ENCODE data around the gene SPTLC1.
A peak's percentile ranks its signal among the peaks of the same experiment; 100 is the strongest.
"Not testable (repeated sequence)": the region's sequence is repeated elsewhere in the genome, so short reads cannot be mapped to it uniquely, and the experiment has no call there.

The SPTLC1 gene

GRCh38 chr9:92147030-92147851 lies 32.0 kb upstream of the SPTLC1 start:
- TF ChIP-seq ELF4 (IDR thresholded peaks at IDR 0.05) (no peak), L3MBTL2 (conservative IDR thresholded peaks at IDR 0.05) (peak; percentile 43; the same call in 1 of the 2 replicates)
- POLR2A ChIA-PET, result interaction anchor here (1.2 kb wide), 1 partner anchor 95 kb away, joined by 3 read pairs; no protein-coding TSS in a partner anchor
- peak; percentile 29 for DNase-seq (ENCODE audit: extremely low spot score)

GRCh38 chr9:92146610-92147009 lies 31.4 kb upstream of the SPTLC1 start:
- TF ChIP-seq FOXM1 (IDR thresholded peaks at IDR 0.05; ENCODE audit: borderline replicate concordance) (no peak), ZNF384 (IDR thresholded peaks at IDR 0.05) (no peak), SP1 (IDR thresholded peaks at IDR 0.05) (no peak), LEF1 (IDR thresholded peaks at IDR 0.05; ENCODE audit: borderline replicate concordance) (no peak), ELF4 (IDR thresholded peaks at IDR 0.05) (no peak), CTBP1 (IDR thresholded peaks at IDR 0.05; ENCODE audit: borderline replicate concordance) (no peak), ARNT (IDR thresholded peaks at IDR 0.05) (no peak), TARDBP (IDR thresholded peaks at IDR 0.05) (no peak), NFRKB (IDR thresholded peaks at IDR 0.05) (no peak), FOXA1 (IDR thresholded peaks at IDR 0.05) (no peak)
- ChIA-PET CTCF (interaction anchor here (1.8 kb wide), 1 partner anchor 7 kb away, joined by 12 read pairs; no protein-coding TSS in a partner anchor), POLR2A (no interaction called here)
- DNase-seq (ENCODE audit: extremely low spot score), result no peak

More at GRCh38 chr9:92147030-92147851, 32.0 kb upstream of the SPTLC1 start:
- CTCF ChIA-PET, result interaction anchor here (1.8 kb wide), 1 partner anchor 8 kb away, joined by 12 read pairs; no protein-coding TSS in a partner anchor

- POLR2A ChIA-PET; CTCF ChIA-PET; DNase-seq (ENCODE audit: extremely low spot score): not testable (repeated sequence)
These were observed 30.6 kb upstream of the SPTLC1 start for GRCh38 chr9:92145784-92146183.

GRCh38 chr9:92142329-92142728 lies 27.1 kb upstream of the SPTLC1 start:
- POLR2A ChIA-PET, result no interaction called here
- no peak for TF ChIP-seq ELF4 (IDR thresholded peaks at IDR 0.05)
- no peak for TF ChIP-seq TARDBP (IDR thresholded peaks at IDR 0.05)
- no peak for TF ChIP-seq NFRKB (IDR thresholded peaks at IDR 0.05)
- no peak for TF ChIP-seq ZNF384 (IDR thresholded peaks at IDR 0.05)
- TF ChIP-seq L3MBTL2 (conservative IDR thresholded peaks at IDR 0.05), result no peak
- no peak for TF ChIP-seq FOXA1 (IDR thresholded peaks at IDR 0.05)
- TF ChIP-seq FOXK2 (IDR thresholded peaks at IDR 0.05), result no peak
- no peak for DNase-seq (ENCODE audit: extremely low spot score)
- CTCF ChIA-PET, result interaction anchor here (0.8 kb wide), 1 partner anchor 12 kb away, joined by 3 read pairs; no protein-coding TSS in a partner anchor

GRCh38 chr9:92141144-92142129 lies 26.2 kb upstream of the SPTLC1 start:
- CTCF ChIA-PET, result interaction anchor here (0.6 to 1.3 kb wide), 7 partner anchors 12 to 102 kb away, joined by 3 to 6 read pairs (median 3); no protein-coding TSS in a partner anchor
- POLR2A ChIA-PET, result no interaction called here
- no peak for DNase-seq (ENCODE audit: extremely low spot score)
- TF ChIP-seq ELF4 (IDR thresholded peaks at IDR 0.05), result no peak
- TF ChIP-seq BHLHE40 (IDR thresholded peaks at IDR 0.05; ENCODE audit: borderline replicate concordance), result no peak
- TF ChIP-seq ARNT (IDR thresholded peaks at IDR 0.05), result no peak
- TF ChIP-seq SP1 (IDR thresholded peaks at IDR 0.05), result no peak
- no peak for TF ChIP-seq TARDBP (IDR thresholded peaks at IDR 0.05)
- TF ChIP-seq CTBP1 (IDR thresholded peaks at IDR 0.05; ENCODE audit: borderline replicate concordance), result no peak
- TF ChIP-seq ZNF384 (IDR thresholded peaks at IDR 0.05), result no peak
- no peak for TF ChIP-seq PKNOX1 (IDR thresholded peaks at IDR 0.05)
- TF ChIP-seq FOXK2 (IDR thresholded peaks at IDR 0.05), result no peak
- no peak for TF ChIP-seq HDGF (IDR thresholded peaks at IDR 0.05; ENCODE audit: borderline replicate concordance)
- TF ChIP-seq LEF1 (IDR thresholded peaks at IDR 0.05; ENCODE audit: borderline replicate concordance), result no peak
- no peak for TF ChIP-seq FOXA1 (IDR thresholded peaks at IDR 0.05)
- no peak for TF ChIP-seq NFRKB (IDR thresholded peaks at IDR 0.05)
- TF ChIP-seq FOXM1 (IDR thresholded peaks at IDR 0.05; ENCODE audit: borderline replicate concordance), result no peak
- TF ChIP-seq L3MBTL2 (conservative IDR thresholded peaks at IDR 0.05), result no peak
- TF ChIP-seq SUZ12 (IDR thresholded peaks at IDR 0.05), result no peak

- ChIA-PET CTCF (interaction anchor here (0.6 to 2.4 kb wide), 14 partner anchors 7 to 650 kb away, joined by 3 to 12 read pairs (median 3); no protein-coding TSS in a partner anchor), POLR2A (no interaction called here)
- no peak for TF ChIP-seq NFRKB (IDR thresholded peaks at IDR 0.05)
- no peak for TF ChIP-seq TARDBP (IDR thresholded peaks at IDR 0.05)
- TF ChIP-seq BHLHE40 (IDR thresholded peaks at IDR 0.05; ENCODE audit: borderline replicate concordance), result no peak
- no peak for TF ChIP-seq HDGF (IDR thresholded peaks at IDR 0.05; ENCODE audit: borderline replicate concordance)
- TF ChIP-seq LEF1 (IDR thresholded peaks at IDR 0.05; ENCODE audit: borderline replicate concordance), result no peak
- no peak for TF ChIP-seq CTBP1 (IDR thresholded peaks at IDR 0.05; ENCODE audit: borderline replicate concordance)
- TF ChIP-seq ARNT (IDR thresholded peaks at IDR 0.05), result no peak
- TF ChIP-seq ELF4 (IDR thresholded peaks at IDR 0.05), result no peak
- TF ChIP-seq PKNOX1 (IDR thresholded peaks at IDR 0.05), result no peak
- TF ChIP-seq ZNF384 (IDR thresholded peaks at IDR 0.05), result no peak
- no peak for TF ChIP-seq SP1 (IDR thresholded peaks at IDR 0.05)
- TF ChIP-seq L3MBTL2 (conservative IDR thresholded peaks at IDR 0.05), result no peak
- no peak for TF ChIP-seq SUZ12 (IDR thresholded peaks at IDR 0.05)
- TF ChIP-seq FOXM1 (IDR thresholded peaks at IDR 0.05; ENCODE audit: borderline replicate concordance), result no peak
- TF ChIP-seq FOXA1 (IDR thresholded peaks at IDR 0.05), result no peak
- TF ChIP-seq FOXK2 (IDR thresholded peaks at IDR 0.05), result no peak
These were observed 25.5 kb upstream of the SPTLC1 start for GRCh38 chr9:92140754-92141143.

More at GRCh38 chr9:92140754-92141143, 25.5 kb upstream of the SPTLC1 start:
- DNase-seq (ENCODE audit: extremely low spot score), result no peak
